ENCODE results near the gene SORT1. TPM values are rescaled to one million over a fixed set of nuclear protein-coding genes. Genes with fewer than 3 reads are reported as not detected.

The SORT1 gene
- polyA plus RNA-seq, 1 donor from 2014 or later: 33.3 TPM

DNA sequence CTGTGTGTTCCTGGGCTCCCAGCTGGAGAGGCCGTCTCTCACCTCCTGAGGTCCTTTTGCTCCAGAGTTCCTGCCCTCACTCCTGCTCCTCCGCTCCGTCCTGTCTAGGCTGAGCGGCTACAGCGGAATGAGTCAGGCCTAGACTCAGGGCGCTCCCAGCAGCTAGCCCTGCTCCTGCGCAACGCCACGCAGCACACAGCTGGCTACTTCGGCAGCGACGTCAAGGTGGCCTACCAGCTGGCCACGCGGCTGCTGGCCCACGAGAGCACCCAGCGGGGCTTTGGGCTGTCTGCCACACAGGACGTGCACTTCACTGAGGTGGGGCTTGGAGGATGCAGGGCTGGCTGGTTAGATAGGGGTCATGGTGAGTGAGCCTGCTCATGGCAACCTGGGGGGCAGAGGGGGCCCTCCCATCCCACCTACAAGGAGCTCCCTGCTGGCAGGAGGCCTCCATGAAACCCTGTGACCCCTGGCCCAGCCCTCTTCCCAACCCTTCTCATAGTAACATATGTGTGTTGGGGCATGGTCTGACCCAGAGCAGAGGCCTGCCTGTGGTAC is 129.9 kb downstream of the SORT1 start:
- Histone ChIP-seq H3K27me3 (ENCODE audit: insufficient read depth, low read depth, low read length) (no peaks in the 10 kb centered on the region), H4K20me1 (ENCODE audit: insufficient read depth) (no peaks in the 10 kb centered on the region), H3K79me2 (replicated peaks; ENCODE audit: insufficient read depth, low read length) (no peaks in the 10 kb centered on the region), H3K36me3 (ENCODE audit: insufficient read depth, low read length) (peaks cover 5% of the 10 kb centered on the region), H3K9me3 (ENCODE audit: low read length) (no peaks in the 10 kb centered on the region), H3K27ac (ENCODE audit: low read length) (no peak overlapping the region), H2AFZ (ENCODE audit: low read depth, low read length) (no peak overlapping the region), H3K4me3 (ENCODE audit: low read length) (no peak overlapping the region), H3K4me2 (ENCODE audit: low read length) (no peak overlapping the region), H3K9me2 (ENCODE audit: insufficient read depth, low read length) (no peaks in the 10 kb centered on the region), H3K9ac (ENCODE audit: low read length) (no peak overlapping the region), H3F3A (ENCODE audit: insufficient read depth, low read length, poor library complexity, severe bottlenecking) (no peaks in the 10 kb centered on the region)
- TF ChIP-seq RAD21 (conservative IDR thresholded peaks at IDR 0.05) (no peak), EZH2 (IDR thresholded peaks at IDR 0.05; ENCODE audit: borderline replicate concordance, insufficient read depth, low read length, poor library complexity, severe bottlenecking) (no peak), MXI1 (conservative IDR thresholded peaks at IDR 0.05; ENCODE audit: poor library complexity, severe bottlenecking) (no peak), SMC3 (conservative IDR thresholded peaks at IDR 0.05; ENCODE audit: poor library complexity) (no peak), EP300 (conservative IDR thresholded peaks at IDR 0.05; ENCODE audit: poor library complexity, severe bottlenecking) (no peak), POLR2AphosphoS5 (IDR thresholded peaks at IDR 0.05) (no peak), TAF1 (IDR thresholded peaks at IDR 0.05; ENCODE audit: low read depth) (no peak)
- TF ChIP-seq, protein P1, sequence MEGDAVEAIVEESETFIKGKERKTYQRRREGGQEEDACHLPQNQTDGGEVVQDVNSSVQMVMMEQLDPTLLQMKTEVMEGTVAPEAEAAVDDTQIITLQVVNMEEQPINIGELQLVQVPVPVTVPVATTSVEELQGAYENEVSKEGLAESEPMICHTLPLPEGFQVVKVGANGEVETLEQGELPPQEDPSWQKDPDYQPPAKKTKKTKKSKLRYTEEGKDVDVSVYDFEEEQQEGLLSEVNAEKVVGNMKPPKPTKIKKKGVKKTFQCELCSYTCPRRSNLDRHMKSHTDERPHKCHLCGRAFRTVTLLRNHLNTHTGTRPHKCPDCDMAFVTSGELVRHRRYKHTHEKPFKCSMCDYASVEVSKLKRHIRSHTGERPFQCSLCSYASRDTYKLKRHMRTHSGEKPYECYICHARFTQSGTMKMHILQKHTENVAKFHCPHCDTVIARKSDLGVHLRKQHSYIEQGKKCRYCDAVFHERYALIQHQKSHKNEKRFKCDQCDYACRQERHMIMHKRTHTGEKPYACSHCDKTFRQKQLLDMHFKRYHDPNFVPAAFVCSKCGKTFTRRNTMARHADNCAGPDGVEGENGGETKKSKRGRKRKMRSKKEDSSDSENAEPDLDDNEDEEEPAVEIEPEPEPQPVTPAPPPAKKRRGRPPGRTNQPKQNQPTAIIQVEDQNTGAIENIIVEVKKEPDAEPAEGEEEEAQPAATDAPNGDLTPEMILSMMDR (IDR thresholded peaks at IDR 0.05; ENCODE audit: poor library complexity, severe bottlenecking): no peak
- TF ChIP-seq, protein P2, sequence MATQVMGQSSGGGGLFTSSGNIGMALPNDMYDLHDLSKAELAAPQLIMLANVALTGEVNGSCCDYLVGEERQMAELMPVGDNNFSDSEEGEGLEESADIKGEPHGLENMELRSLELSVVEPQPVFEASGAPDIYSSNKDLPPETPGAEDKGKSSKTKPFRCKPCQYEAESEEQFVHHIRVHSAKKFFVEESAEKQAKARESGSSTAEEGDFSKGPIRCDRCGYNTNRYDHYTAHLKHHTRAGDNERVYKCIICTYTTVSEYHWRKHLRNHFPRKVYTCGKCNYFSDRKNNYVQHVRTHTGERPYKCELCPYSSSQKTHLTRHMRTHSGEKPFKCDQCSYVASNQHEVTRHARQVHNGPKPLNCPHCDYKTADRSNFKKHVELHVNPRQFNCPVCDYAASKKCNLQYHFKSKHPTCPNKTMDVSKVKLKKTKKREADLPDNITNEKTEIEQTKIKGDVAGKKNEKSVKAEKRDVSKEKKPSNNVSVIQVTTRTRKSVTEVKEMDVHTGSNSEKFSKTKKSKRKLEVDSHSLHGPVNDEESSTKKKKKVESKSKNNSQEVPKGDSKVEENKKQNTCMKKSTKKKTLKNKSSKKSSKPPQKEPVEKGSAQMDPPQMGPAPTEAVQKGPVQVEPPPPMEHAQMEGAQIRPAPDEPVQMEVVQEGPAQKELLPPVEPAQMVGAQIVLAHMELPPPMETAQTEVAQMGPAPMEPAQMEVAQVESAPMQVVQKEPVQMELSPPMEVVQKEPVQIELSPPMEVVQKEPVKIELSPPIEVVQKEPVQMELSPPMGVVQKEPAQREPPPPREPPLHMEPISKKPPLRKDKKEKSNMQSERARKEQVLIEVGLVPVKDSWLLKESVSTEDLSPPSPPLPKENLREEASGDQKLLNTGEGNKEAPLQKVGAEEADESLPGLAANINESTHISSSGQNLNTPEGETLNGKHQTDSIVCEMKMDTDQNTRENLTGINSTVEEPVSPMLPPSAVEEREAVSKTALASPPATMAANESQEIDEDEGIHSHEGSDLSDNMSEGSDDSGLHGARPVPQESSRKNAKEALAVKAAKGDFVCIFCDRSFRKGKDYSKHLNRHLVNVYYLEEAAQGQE (IDR thresholded peaks at IDR 0.05; ENCODE audit: borderline replicate concordance): no peak

DNA sequence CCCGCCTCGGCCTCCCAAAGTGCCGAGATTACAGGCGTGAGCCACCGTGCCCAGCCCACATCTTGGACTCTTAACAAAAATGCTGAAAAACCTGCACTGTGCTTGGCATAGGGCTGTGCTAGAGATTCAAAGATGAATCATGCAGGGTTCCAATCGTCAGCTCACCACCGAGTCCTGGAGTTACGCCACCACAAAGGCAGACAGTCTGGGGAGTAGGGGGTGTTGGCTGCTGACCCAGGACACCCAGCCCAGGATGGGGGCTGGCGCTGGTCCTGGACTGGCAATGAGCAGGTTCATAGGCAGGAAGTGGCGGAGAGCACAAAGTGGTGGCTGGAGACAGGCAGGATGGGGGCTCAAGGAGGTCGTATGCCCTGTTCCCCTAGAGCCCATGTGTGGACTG is 130.8 kb downstream of the SORT1 start:
- Histone ChIP-seq H3K27ac (ENCODE audit: low read length) (no peak overlapping the region), H2AFZ (ENCODE audit: low read depth, low read length) (no peak overlapping the region), H3F3A (ENCODE audit: insufficient read depth, low read length, poor library complexity, severe bottlenecking) (no peaks in the 10 kb centered on the region), H3K4me2 (ENCODE audit: low read length) (no peak overlapping the region), H3K79me2 (replicated peaks; ENCODE audit: insufficient read depth, low read length) (no peaks in the 10 kb centered on the region), H3K9me2 (ENCODE audit: insufficient read depth, low read length) (no peaks in the 10 kb centered on the region), H4K20me1 (ENCODE audit: insufficient read depth) (no peaks in the 10 kb centered on the region), H3K36me3 (ENCODE audit: insufficient read depth, low read length) (peaks cover 7% of the 10 kb centered on the region), H3K27me3 (ENCODE audit: insufficient read depth, low read depth, low read length) (no peaks in the 10 kb centered on the region), H3K4me3 (ENCODE audit: low read length) (no peak overlapping the region), H3K9ac (ENCODE audit: low read length) (no peak overlapping the region), H3K9me3 (ENCODE audit: low read length) (no peaks in the 10 kb centered on the region)
- TF ChIP-seq SMC3 (conservative IDR thresholded peaks at IDR 0.05; ENCODE audit: poor library complexity): no peak
- TF ChIP-seq, protein P1 (IDR thresholded peaks at IDR 0.05; ENCODE audit: poor library complexity, severe bottlenecking): no peak
- TF ChIP-seq, protein P2 (IDR thresholded peaks at IDR 0.05; ENCODE audit: borderline replicate concordance): no peak
- no peak for TF ChIP-seq POLR2AphosphoS5 (IDR thresholded peaks at IDR 0.05)
